ENCODE data around the gene ZNF614. TPM values are rescaled to one million over a fixed set of nuclear protein-coding genes. Genes with fewer than 3 reads are reported as not detected.

Gene ZNF614
- polyA plus RNA-seq, 1 donor (not counting 4 experiments of a cell fraction or from before 2014, with no cell fraction given): 5.9 TPM

DNA sequence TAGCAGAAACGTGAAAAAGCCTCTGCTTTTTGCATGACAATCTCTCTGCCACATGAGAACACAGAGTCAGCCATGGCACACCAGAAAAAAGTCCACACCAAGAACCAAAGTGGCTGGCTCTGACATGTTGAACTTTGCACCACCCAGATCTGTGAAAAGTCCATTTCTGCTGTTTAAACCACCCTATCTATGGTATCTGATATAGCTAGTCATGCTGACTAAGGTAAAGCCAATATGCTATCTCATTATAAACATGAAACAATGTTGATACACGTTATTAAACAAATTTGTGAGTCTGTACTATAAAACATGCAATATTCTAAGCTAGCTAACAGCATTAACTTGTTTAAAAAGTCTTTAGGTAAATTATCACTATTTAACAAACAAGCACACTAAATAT is 41.5 kb upstream of the ZNF614 start:
- H3K9me1 ChIP-seq (ENCODE audit: control insufficient read depth, extremely low read depth, insufficient read depth, low read length): no peaks in the 10 kb centered on the region
- peaks cover 55% of the 10 kb centered on the region for H3K9me3 ChIP-seq (ENCODE audit: control insufficient read depth, low read depth, low read length)
- DNase-seq (ENCODE audit: low read depth, low spot score): no peak
- no peak overlapping the region for H3K4me3 ChIP-seq (ENCODE audit: control insufficient read depth in 2 of 3, extremely low read depth in 1 of 3, insufficient read depth in 2 of 3, low read depth in 1 of 3, low read length in 3 of 3)
- TF ChIP-seq, protein P1, sequence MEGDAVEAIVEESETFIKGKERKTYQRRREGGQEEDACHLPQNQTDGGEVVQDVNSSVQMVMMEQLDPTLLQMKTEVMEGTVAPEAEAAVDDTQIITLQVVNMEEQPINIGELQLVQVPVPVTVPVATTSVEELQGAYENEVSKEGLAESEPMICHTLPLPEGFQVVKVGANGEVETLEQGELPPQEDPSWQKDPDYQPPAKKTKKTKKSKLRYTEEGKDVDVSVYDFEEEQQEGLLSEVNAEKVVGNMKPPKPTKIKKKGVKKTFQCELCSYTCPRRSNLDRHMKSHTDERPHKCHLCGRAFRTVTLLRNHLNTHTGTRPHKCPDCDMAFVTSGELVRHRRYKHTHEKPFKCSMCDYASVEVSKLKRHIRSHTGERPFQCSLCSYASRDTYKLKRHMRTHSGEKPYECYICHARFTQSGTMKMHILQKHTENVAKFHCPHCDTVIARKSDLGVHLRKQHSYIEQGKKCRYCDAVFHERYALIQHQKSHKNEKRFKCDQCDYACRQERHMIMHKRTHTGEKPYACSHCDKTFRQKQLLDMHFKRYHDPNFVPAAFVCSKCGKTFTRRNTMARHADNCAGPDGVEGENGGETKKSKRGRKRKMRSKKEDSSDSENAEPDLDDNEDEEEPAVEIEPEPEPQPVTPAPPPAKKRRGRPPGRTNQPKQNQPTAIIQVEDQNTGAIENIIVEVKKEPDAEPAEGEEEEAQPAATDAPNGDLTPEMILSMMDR (optimal IDR thresholded peaks at IDR 0.05 in 1 of 3, IDR thresholded peaks at IDR 0.05 in 1 of 3, conservative IDR thresholded peaks at IDR 0.05 in 1 of 3; ENCODE audit: extremely low read depth in 1 of 3, insufficient read depth in 2 of 3, low read length in 3 of 3): no peak
- no peak for TF ChIP-seq EZH2 (IDR thresholded peaks at IDR 0.05; ENCODE audit: low read length)
- dilution Hi-C loops (cut with MboI; ENCODE audit: extremely low pct_ligation_motif_present, low sequenced_read_pairs): no loop called here
- H3K27me3 ChIP-seq (ENCODE audit: control insufficient read depth, extremely low read depth, insufficient read depth, low read length): no peaks in the 10 kb centered on the region
- no peak overlapping the region for H3K9ac ChIP-seq (ENCODE audit: control insufficient read depth, extremely low read depth, insufficient read depth, low read length)
- no peak overlapping the region for H2AFZ ChIP-seq (ENCODE audit: control insufficient read depth, low read length)
- H3K79me2 ChIP-seq (ENCODE audit: control insufficient read depth, insufficient read depth, low read length): peaks cover 4% of the 10 kb centered on the region
- FAIRE-seq: no peak
- no peaks in the 10 kb centered on the region for H3K4me1 ChIP-seq (ENCODE audit: control insufficient read depth, extremely low read depth, insufficient read depth, low read length)
- no peaks in the 10 kb centered on the region for H4K20me1 ChIP-seq (ENCODE audit: control insufficient read depth, extremely low read depth, insufficient read depth, low read length)
- no peak overlapping the region for H3K27ac ChIP-seq (ENCODE audit: control insufficient read depth, insufficient read depth, low read length)
- H3K4me2 ChIP-seq (ENCODE audit: control insufficient read depth, extremely low read depth, insufficient read depth, low read depth, low read length): no peak overlapping the region
- H3K36me3 ChIP-seq (ENCODE audit: control insufficient read depth in 2 of 2, extremely low read depth in 1 of 2, insufficient read depth in 2 of 2, low read length in 2 of 2): peaks cover 16 to 26% of the 10 kb centered on the region in 2 experiments

DNA sequence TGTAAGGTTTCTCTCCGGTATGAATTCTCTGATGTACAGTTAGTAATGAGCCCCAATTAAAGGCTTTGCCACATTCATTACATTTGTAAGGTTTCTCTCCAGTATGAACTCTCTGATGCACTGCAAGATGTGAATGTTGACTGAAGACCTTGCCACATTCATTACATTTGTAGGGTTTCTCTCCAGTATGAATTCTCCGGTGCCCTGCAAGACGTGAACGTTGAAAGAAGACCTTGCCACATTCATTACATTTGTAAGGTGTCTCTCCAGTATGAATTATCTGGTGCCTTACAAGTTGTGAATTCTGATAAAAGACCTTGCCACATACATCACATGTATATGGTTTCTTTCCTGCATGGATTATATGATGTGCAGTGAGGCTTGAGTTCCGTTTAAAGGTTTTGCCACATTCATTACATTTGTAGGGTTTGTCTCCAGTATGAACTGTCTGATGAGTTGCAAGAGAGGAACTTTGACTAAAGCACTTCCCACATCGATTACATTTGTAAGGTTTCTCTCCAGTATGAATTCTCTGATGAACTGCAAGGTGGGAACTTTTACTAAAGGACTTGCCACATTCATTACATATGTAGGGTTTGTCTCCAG is 38.2 kb upstream of the ZNF614 start:
- Histone ChIP-seq H3K9me1 (ENCODE audit: control insufficient read depth, extremely low read depth, insufficient read depth, low read length) (no peaks in the 10 kb centered on the region), H3K27ac (ENCODE audit: control insufficient read depth, insufficient read depth, low read length) (no peak overlapping the region), H3K4me3 (ENCODE audit: control insufficient read depth in 2 of 3, extremely low read depth in 1 of 3, insufficient read depth in 2 of 3, low read depth in 1 of 3, low read length in 3 of 3) (peak overlapping the region in 1 of 3 experiments; percentile 14), H3K9ac (ENCODE audit: control insufficient read depth, extremely low read depth, insufficient read depth, low read length) (no peak overlapping the region), H2AFZ (ENCODE audit: control insufficient read depth, low read length) (no peak overlapping the region), H3K4me2 (ENCODE audit: control insufficient read depth, extremely low read depth, insufficient read depth, low read depth, low read length) (no peak overlapping the region), H3K36me3 (ENCODE audit: control insufficient read depth in 2 of 2, extremely low read depth in 1 of 2, insufficient read depth in 2 of 2, low read length in 2 of 2) (peaks cover 16 to 29% of the 10 kb centered on the region in 2 experiments), H3K27me3 (ENCODE audit: control insufficient read depth, extremely low read depth, insufficient read depth, low read length) (no peaks in the 10 kb centered on the region), H4K20me1 (ENCODE audit: control insufficient read depth, extremely low read depth, insufficient read depth, low read length) (no peaks in the 10 kb centered on the region), H3K9me3 (ENCODE audit: control insufficient read depth, low read depth, low read length) (peaks cover 69% of the 10 kb centered on the region), H3K79me2 (ENCODE audit: control insufficient read depth, insufficient read depth, low read length) (peaks cover 4% of the 10 kb centered on the region), H3K4me1 (ENCODE audit: control insufficient read depth, extremely low read depth, insufficient read depth, low read length) (no peaks in the 10 kb centered on the region)
- dilution Hi-C loops (cut with MboI; ENCODE audit: extremely low pct_ligation_motif_present, low sequenced_read_pairs): no loop called here
- DNase-seq (ENCODE audit: low read depth, low spot score) (no peak), FAIRE-seq (no peak)
- TF ChIP-seq, protein P1 (optimal IDR thresholded peaks at IDR 0.05 in 1 of 3, IDR thresholded peaks at IDR 0.05 in 1 of 3, conservative IDR thresholded peaks at IDR 0.05 in 1 of 3; ENCODE audit: extremely low read depth in 1 of 3, insufficient read depth in 2 of 3, low read length in 3 of 3): no peak
- no peak for TF ChIP-seq EZH2 (IDR thresholded peaks at IDR 0.05; ENCODE audit: low read length)

Measured in keratinocyte (primary cell).